Loucy (cell line): Measurements from ENCODE around the gene PDE4D.

Experiments used
- H2AFZ ChIP-seq: fragments of 200-600 bp; sonication (generic); 2 replicates; pipeline ENCODE4 v1.6.0; 2016; ENCODE audit warnings: antibody characterized with exemption, mild to moderate bottlenecking, low read length, moderate library complexity
- H3F3A ChIP-seq: fragments of 200-600 bp; 2 replicates; pipeline ENCODE4 v1.6.0; 2016; ENCODE audit warnings: antibody characterized with exemption, low read depth, mild to moderate bottlenecking
- H3K27me3 ChIP-seq: fragments of 200-600 bp; sonication (generic); 2 replicates; pipeline ENCODE4 v1.6.1; 2014; ENCODE audit warnings: low read length, mild to moderate bottlenecking; ENCODE audit not compliant: insufficient read depth, poor library complexity, severe bottlenecking
- H3K36me3 ChIP-seq: fragments of 200-600 bp; sonication (generic); 2 replicates; pipeline ENCODE4 v1.6.1; 2016; ENCODE audit warnings: low read length; ENCODE audit not compliant: insufficient read depth
- H3K4me1 ChIP-seq: fragments of 200-600 bp; sonication (generic); 2 replicates; pipeline ENCODE4 v1.5.1; 2014; ENCODE audit warnings: low read length, mild to moderate bottlenecking; ENCODE audit not compliant: insufficient read depth, poor library complexity, severe bottlenecking
- H3K4me2 ChIP-seq: fragments of 200-600 bp; sonication (generic); 2 replicates; pipeline ENCODE4 v1.6.0; 2014; ENCODE audit warnings: antibody characterized with exemption, low read length, low read depth, mild to moderate bottlenecking; ENCODE audit not compliant: poor library complexity, severe bottlenecking
- H3K4me3 ChIP-seq: fragments of 200-600 bp; sonication (generic); 2 replicates; pipeline ENCODE4 v1.5.1; 2014; ENCODE audit warnings: low read length, mild to moderate bottlenecking, mixed read lengths; ENCODE audit not compliant: poor library complexity, severe bottlenecking
- H3K79me2 ChIP-seq: fragments of 200-600 bp; sonication (generic); 2 replicates; pipeline ENCODE4 v1.6.1; 2014; ENCODE audit warnings: low read length; ENCODE audit not compliant: insufficient read depth
- H3K9ac ChIP-seq: fragments of 200-600 bp; sonication (generic); 2 replicates; pipeline ENCODE4 v1.6.0; 2014; ENCODE audit warnings: mild to moderate bottlenecking, low read depth, low read length, moderate library complexity; ENCODE audit not compliant: poor library complexity, severe bottlenecking
- H3K9me2 ChIP-seq: fragments of 200-600 bp; sonication (generic); replicated peaks from 2 replicates; pipeline ENCODE4 v1.6.1; 2016; ENCODE audit warnings: low read depth, low read length, mixed read lengths
- H3K9me3 ChIP-seq: fragments of 200-600 bp; sonication (generic); 2 replicates; pipeline ENCODE4 v1.6.1; 2014; ENCODE audit warnings: mild to moderate bottlenecking, antibody characterized with exemption, low read length, low read depth; ENCODE audit not compliant: insufficient read depth
- H4K20me1 ChIP-seq: fragments of 200-600 bp; sonication (generic); 2 replicates; pipeline ENCODE4 v1.6.0; 2014; ENCODE audit warnings: antibody characterized with exemption, low read length, mild to moderate bottlenecking; ENCODE audit not compliant: insufficient read depth, poor library complexity, severe bottlenecking
- CTCF ChIP-seq: fragments of 200-600 bp; sonication (generic); conservative IDR thresholded peaks from 2 replicates; pipeline ENCODE4 v1.5.1; 2014; ENCODE audit warnings: mild to moderate bottlenecking, antibody characterized with exemption, low read length
- EZH2phosphoT487 ChIP-seq: fragments of 200-600 bp; IDR thresholded peaks from 2 replicates; pipeline ENCODE4 v1.6.1; 2018; ENCODE audit warnings: antibody characterized with exemption, mild to moderate bottlenecking, moderate library complexity, borderline replicate concordance

PDE4D gene

GRCh38 chr5:59276325-59276675, 617.2 kb downstream of the PDE4D start:
- Histone ChIP-seq H3K9me2 (no peaks in the 10 kb centered on the region), H3K4me1 (no peaks in the 10 kb centered on the region)

GRCh38 chr5:59275510-59276324, 617.8 kb downstream of the PDE4D start:
- H3K9me2 ChIP-seq: no peaks in the 10 kb centered on the region
- no peaks in the 10 kb centered on the region for H4K20me1 ChIP-seq
- TF ChIP-seq EZH2phosphoT487: no peak
- no peak for TF ChIP-seq CTCF
- no peaks in the 10 kb centered on the region for H3K36me3 ChIP-seq
- no peaks in the 10 kb centered on the region for H3K9me3 ChIP-seq
- H3K4me2 ChIP-seq: peak overlapping the region; percentile 59
- no peaks in the 10 kb centered on the region for H3K79me2 ChIP-seq
- peak overlapping the region; percentile 58 for H3K4me3 ChIP-seq
- peak overlapping the region; percentile 71 for H2AFZ ChIP-seq
- no peak overlapping the region for H3K9ac ChIP-seq
- H3F3A ChIP-seq: no peaks in the 10 kb centered on the region
- no peaks in the 10 kb centered on the region for H3K4me1 ChIP-seq
- H3K27me3 ChIP-seq: no peaks in the 10 kb centered on the region

More at GRCh38 chr5:59276325-59276675, 617.2 kb downstream of the PDE4D start:
- TF ChIP-seq EZH2phosphoT487 (no peak), CTCF (no peak)
- no peaks in the 10 kb centered on the region for H3K27me3 ChIP-seq
- no peaks in the 10 kb centered on the region for H3K79me2 ChIP-seq
- H3K36me3 ChIP-seq: no peaks in the 10 kb centered on the region
- peak overlapping the region; percentile 58 for H3K4me3 ChIP-seq
- H4K20me1 ChIP-seq: no peaks in the 10 kb centered on the region
- H3F3A ChIP-seq: no peaks in the 10 kb centered on the region
- peak overlapping the region; percentile 71; the same call in 1 of the 2 replicates for H2AFZ ChIP-seq
- no peak overlapping the region for H3K9ac ChIP-seq
- H3K9me3 ChIP-seq: no peaks in the 10 kb centered on the region
- H3K4me2 ChIP-seq: peak overlapping the region; percentile 59

GRCh38 chr5:59275170-59275509, 618.4 kb downstream of the PDE4D start:
- Histone ChIP-seq H3K9me3 (no peaks in the 10 kb centered on the region), H3K4me1 (no peaks in the 10 kb centered on the region), H3F3A (no peaks in the 10 kb centered on the region), H3K36me3 (no peaks in the 10 kb centered on the region), H4K20me1 (no peaks in the 10 kb centered on the region), H3K79me2 (no peaks in the 10 kb centered on the region), H3K9ac (no peak overlapping the region), H3K27me3 (no peaks in the 10 kb centered on the region), H3K9me2 (no peaks in the 10 kb centered on the region), H3K4me2 (peak overlapping the region; percentile 59), H2AFZ (peak overlapping the region; percentile 71), H3K4me3 (peak overlapping the region; percentile 58)
- TF ChIP-seq EZH2phosphoT487 (no peak), CTCF (no peak)
